Lung (tissue), 12 donors: Measurements from ENCODE around the gene NKAIN2. TPM values are rescaled to one million over a fixed set of nuclear protein-coding genes. Genes with fewer than 3 reads are reported as not detected.

Experiments
- ATAC-seq: fragments of 200-7000 bp; cut with Tn5 transposase; one replicate; pipeline ENCODE4 v1.9.1; 2020; ENCODE audit warnings: moderate number of reproducible peaks; ENCODE audit not compliant: insufficient read depth, low FRiP score
- DNase-seq, 3 donors: peaks; one replicate each; pipeline ENCODE4 v3.0.0-alpha.2; 2013 to 2017
- H3K27ac ChIP-seq, 2 donors: one replicate each; pipeline ENCODE4 v1.5.1; 2013; ENCODE audit warnings: mild to moderate bottlenecking in 2 of 2, moderate library complexity in 2 of 2, control low read depth in 1 of 2, inconsistent platforms in 1 of 2, low read depth in 1 of 2, low read length in 1 of 2
- H3K27me3 ChIP-seq, 3 donors: one replicate each; pipeline ENCODE4 v1.5.1; 2013; ENCODE audit warnings: low read length in 2 of 3; ENCODE audit not compliant: control insufficient read depth in 3 of 3, insufficient read depth in 3 of 3
- H3K36me3 ChIP-seq, 4 donors: one replicate each; pipeline ENCODE4 v1.5.1; 2013; ENCODE audit warnings: low read length in 4 of 4, mild to moderate bottlenecking in 1 of 4, moderate library complexity in 1 of 4; ENCODE audit not compliant: control insufficient read depth in 4 of 4, insufficient read depth in 4 of 4
- H3K4me1 ChIP-seq, 5 donors: one replicate each; pipeline ENCODE4 v1.5.1; 2013; ENCODE audit warnings: low read length in 5 of 5, mild to moderate bottlenecking in 2 of 5, moderate library complexity in 1 of 5; ENCODE audit not compliant: control insufficient read depth in 5 of 5, insufficient read depth in 5 of 5
- H3K4me3 ChIP-seq: one replicate; pipeline ENCODE4 v1.5.1; 2013; ENCODE audit warnings: mild to moderate bottlenecking, control low read depth, moderate library complexity
- H3K9ac ChIP-seq, 2 donors: one replicate each; pipeline ENCODE4 v1.5.1; 2013; ENCODE audit warnings: low read length in 2 of 2, control low read depth in 1 of 2; ENCODE audit not compliant: insufficient read depth in 1 of 2
- H3K9me3 ChIP-seq, 4 donors: one replicate each; pipeline ENCODE4 v1.5.1; 2013; ENCODE audit warnings: low read length in 3 of 4, mild to moderate bottlenecking in 1 of 4, moderate library complexity in 1 of 4; ENCODE audit not compliant: control insufficient read depth in 4 of 4, insufficient read depth in 3 of 4
- CTCF ChIP-seq: IDR thresholded peaks from 2 replicates; pipeline ENCODE4 v1.5.1; 2012; ENCODE audit warnings: mild to moderate bottlenecking; ENCODE audit errors: control extremely low read depth, extremely low read depth
- WGBS, 2 donors: extraction: QIAGEN DNeasy Blood & Tissue Kit; methylation state at CpG; one replicate each; pipeline ENCODE4 v1.1.7; 2013; 5-methylcytosine and 5-hydroxymethylcytosine counted together
- polyA plus RNA-seq, 2 donors: library from polyadenylated mRNA; stranded (reverse); fragments of 200-250 nt; gene quantifications; one replicate each; pipeline ENCODE4 v1.2.1, GENCODE V29; 2013
- total RNA-seq, 2 donors: library from RNA; depleted of rRNA in 1 of 2; stranded (reverse); fragments of >200 nt in 1 of 2; gene quantifications; one replicate each; pipeline ENCODE4 v1.2.1, GENCODE V29; 2014 to 2021
- donor health status: control.
- donor health status: control.
- donor health status: Bipolar disorder and iron deficiency.
- donor health status: healthy.
- donor health status: DM: yes; HTN: yes; CAD: no.

NKAIN2 gene
- total and polyA plus RNA-seq, 4 donors: 0.01 to 4.4 TPM; not detected in 2

DNA sequence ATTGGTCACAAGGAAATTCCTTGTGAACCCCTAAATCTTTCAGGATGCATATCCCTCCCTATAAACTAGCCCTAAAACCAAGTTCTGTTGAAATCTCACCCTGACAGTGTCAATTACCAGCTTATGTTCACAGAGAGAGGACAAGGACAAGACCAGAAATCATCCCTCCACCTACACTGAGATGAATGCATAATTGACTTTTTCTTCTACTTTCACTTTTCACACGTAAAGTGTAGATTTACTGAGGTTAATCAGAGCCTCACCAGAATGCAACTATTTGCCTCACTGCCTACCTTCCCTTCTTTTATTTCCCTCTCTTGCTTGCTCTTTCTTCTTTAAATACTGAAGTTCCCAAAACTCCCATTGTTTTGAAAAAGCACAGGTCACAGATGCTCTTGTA lies 15.3 kb upstream of the NKAIN2 start:
- no peak for DNase-seq
- TF ChIP-seq CTCF: no peak

DNA sequence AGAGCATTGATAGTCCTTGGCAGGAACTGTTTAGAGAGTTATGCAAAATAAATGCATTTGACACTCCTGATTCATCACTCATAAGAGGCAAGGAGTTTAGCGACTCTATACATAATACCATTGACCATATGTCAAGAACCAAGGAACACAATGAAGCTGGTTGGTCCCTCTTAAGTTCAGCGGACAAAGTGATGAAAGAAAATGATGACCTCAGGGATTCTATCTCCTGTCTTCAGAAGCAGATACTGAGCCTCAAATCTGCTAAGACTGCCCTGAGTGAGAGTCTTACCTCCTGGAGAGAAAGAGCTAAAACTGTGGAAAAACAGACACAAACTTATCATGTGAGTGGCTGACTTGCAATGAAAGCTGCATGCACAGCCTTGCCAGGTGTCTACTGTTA lies 9.5 kb upstream of the NKAIN2 start:
- Histone ChIP-seq H3K9me3 (no peaks in the 10 kb centered on the region), H3K36me3 (no peaks in the 10 kb centered on the region), H3K4me1 (no peaks in the 10 kb centered on the region), H3K4me3 (no peak overlapping the region), H3K9ac (no peak overlapping the region), H3K27ac (no peak overlapping the region), H3K27me3 (peaks cover 0 to 4% (median 2%) of the 10 kb centered on the region in 3 donors)
- TF ChIP-seq CTCF: no peak
- 95 to 98% methylated on average over 2 of the region's 2 CpGs for WGBS, 2 donors
- DNase-seq: no peak
- ATAC-seq: no peak

More for the DNA sequence above, 15.3 kb upstream of the NKAIN2 start:
- H3K27me3 ChIP-seq: peaks cover 0 to 4% (median 2%) of the 10 kb centered on the region in 3 donors
- H3K9ac ChIP-seq: no peak overlapping the region
- no peaks in the 10 kb centered on the region for H3K4me1 ChIP-seq
- WGBS, 2 donors: 58 to 68% methylated on average over 1 of the region's 1 CpG
- H3K4me3 ChIP-seq: no peak overlapping the region
- ATAC-seq: no peak
- H3K27ac ChIP-seq: no peak overlapping the region
- no peaks in the 10 kb centered on the region for H3K9me3 ChIP-seq
- H3K36me3 ChIP-seq: no peaks in the 10 kb centered on the region

GRCh38 chr6:123794799-123795198 lies 8.9 kb upstream of the NKAIN2 start:
- H3K4me1 ChIP-seq: no peaks in the 10 kb centered on the region
- H3K27me3 ChIP-seq: peaks cover 0 to 4% (median 1%) of the 10 kb centered on the region in 3 donors
- H3K4me3 ChIP-seq: no peak overlapping the region
- TF ChIP-seq CTCF: no peak
- no peak for DNase-seq
- H3K9ac ChIP-seq: no peak overlapping the region
- no peak for ATAC-seq
- H3K36me3 ChIP-seq: no peaks in the 10 kb centered on the region
- no peaks in the 10 kb centered on the region for H3K9me3 ChIP-seq
- no peak overlapping the region for H3K27ac ChIP-seq

DNA sequence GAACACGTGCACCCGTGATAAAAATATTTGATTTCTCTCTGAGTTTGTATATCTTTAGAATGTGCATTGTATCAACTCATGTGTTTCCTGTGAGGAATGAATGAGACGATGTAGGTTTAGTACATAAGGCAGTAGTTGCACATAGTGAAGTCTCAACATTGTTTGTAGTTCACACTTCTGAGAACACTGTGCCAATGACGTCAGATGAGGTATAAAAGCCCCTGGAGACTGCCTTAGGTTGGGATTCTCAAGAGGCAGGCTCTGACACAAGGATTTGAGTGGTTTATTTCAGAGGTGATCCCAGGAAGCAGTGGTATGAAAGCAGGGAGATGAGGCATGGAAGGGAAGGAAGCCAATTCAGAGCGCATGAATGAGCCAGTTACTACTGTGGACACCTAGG lies 2.6 kb upstream of the NKAIN2 start:
- TF ChIP-seq CTCF: no peak
- DNase-seq (no peak), ATAC-seq (no peak)
- Histone ChIP-seq H3K4me3 (no peak overlapping the region), H3K9me3 (no peaks in the 10 kb centered on the region), H3K27ac (no peak overlapping the region), H3K4me1 (peaks cover 2 to 23% (median 3%) of the 10 kb centered on the region in 5 donors), H3K27me3 (peaks cover 0 to 4% (median 3%) of the 10 kb centered on the region in 3 donors), H3K36me3 (no peaks in the 10 kb centered on the region), H3K9ac (no peak overlapping the region)
- 68 to 80% methylated on average over 5 of the region's 5 CpGs for WGBS, 2 donors
